NB4 (cell line): ENCODE data around the gene TEX9.
"Not testable (repeated sequence)": the region's sequence is repeated elsewhere in the genome, so short reads cannot be mapped to it uniquely, and the experiment has no call there.

Experiments used
- DNase-seq: peaks from one replicate; pipeline ENCODE4 v3.0.0; 2010; ENCODE audit warnings: low read depth
- H3K4me3 ChIP-seq: one replicate; pipeline ENCODE4 v1.5.1; 2011; ENCODE audit warnings: mild to moderate bottlenecking, low read depth, low read length, moderate library complexity
- MYC ChIP-seq: IDR thresholded peaks from 2 replicates; pipeline ENCODE4 v1.6.1; 2011; ENCODE audit warnings: low read depth, low read length
- POLR2A ChIP-seq: IDR thresholded peaks from 2 replicates; pipeline ENCODE4 v1.6.1; 2011; ENCODE audit warnings: mild to moderate bottlenecking; ENCODE audit not compliant: insufficient read length; ENCODE audit errors: extremely low read depth
- TF ChIP-seq, protein P1 (sequence below): IDR thresholded peaks from 2 replicates; pipeline ENCODE4 v1.6.1; 2011; ENCODE audit warnings: low read depth, low read length
- TF ChIP-seq, protein P2 (sequence below): IDR thresholded peaks from one replicate; pipeline ENCODE4 v1.5.1; 2012; ENCODE audit warnings: low read depth, low read length

TEX9 gene

DNA sequence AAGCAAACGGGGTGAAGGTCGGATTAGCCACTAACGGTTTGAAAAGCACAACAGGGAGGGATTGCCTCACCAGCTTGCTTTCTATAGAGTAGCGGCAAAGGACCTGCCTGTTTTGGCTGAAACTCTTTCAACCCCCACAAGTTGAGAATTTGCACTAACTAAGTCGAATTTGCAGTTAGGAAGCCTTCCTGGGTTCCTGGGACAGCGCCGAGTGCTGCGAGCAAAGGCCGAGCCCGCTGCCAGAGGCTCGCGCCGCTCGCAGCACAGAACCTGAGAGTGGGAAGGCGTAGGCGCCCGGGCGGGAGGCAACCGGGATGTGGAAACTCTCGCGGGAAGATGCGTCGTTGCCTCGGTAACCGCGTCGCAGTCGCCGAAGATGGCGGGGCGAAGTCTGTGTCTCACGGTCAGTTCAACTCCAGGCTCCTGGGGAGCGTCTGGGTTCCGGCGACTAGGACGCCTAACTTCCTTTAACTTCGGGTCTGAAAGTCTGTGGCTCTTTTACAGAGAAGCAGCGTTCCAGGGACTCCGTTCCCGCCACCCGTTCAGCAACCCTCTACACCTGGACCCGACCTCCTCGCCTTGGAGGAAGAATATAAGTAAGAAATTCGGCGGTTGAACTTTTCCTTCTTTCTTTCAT, at the start of gene TEX9:
Gene TEX9, plus strand, starts transcription at position 352 of the 637 bp plus-strand sequence. Its CDS starts 25 bp downstream, at position 377.
- DNase-seq, result peak; percentile 83
- H3K4me3 ChIP-seq, result peak within 1 kb of the TSS; percentile 81
- TF ChIP-seq MYC, result no peak
- TF ChIP-seq, protein P1, sequence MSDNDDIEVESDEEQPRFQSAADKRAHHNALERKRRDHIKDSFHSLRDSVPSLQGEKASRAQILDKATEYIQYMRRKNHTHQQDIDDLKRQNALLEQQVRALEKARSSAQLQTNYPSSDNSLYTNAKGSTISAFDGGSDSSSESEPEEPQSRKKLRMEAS, result no peak
- TF ChIP-seq, protein P2, sequence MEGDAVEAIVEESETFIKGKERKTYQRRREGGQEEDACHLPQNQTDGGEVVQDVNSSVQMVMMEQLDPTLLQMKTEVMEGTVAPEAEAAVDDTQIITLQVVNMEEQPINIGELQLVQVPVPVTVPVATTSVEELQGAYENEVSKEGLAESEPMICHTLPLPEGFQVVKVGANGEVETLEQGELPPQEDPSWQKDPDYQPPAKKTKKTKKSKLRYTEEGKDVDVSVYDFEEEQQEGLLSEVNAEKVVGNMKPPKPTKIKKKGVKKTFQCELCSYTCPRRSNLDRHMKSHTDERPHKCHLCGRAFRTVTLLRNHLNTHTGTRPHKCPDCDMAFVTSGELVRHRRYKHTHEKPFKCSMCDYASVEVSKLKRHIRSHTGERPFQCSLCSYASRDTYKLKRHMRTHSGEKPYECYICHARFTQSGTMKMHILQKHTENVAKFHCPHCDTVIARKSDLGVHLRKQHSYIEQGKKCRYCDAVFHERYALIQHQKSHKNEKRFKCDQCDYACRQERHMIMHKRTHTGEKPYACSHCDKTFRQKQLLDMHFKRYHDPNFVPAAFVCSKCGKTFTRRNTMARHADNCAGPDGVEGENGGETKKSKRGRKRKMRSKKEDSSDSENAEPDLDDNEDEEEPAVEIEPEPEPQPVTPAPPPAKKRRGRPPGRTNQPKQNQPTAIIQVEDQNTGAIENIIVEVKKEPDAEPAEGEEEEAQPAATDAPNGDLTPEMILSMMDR, result no peak

DNA sequence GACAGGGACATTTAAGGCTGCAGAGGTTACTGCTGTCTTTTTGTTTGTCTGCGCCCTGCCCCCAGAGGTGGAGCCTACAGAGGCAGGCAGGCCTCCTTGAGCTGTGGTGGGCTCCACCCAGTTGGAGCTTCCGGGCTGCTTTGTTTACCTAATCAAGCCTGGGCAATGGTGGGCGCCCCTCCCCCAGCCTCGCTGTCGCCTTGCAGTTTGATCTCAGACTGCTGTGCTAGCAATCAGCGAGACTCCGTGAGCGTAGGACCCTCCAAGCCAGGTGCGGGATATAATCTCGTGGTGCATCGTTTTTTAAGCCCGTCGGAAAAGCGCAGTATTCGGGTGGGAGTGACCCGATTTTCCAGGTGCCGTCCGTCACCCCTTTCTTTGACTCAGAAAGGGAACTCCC, 48.7 kb upstream of the TEX9 start:
- H3K4me3 ChIP-seq, DNase-seq: not testable (repeated sequence)

DNA sequence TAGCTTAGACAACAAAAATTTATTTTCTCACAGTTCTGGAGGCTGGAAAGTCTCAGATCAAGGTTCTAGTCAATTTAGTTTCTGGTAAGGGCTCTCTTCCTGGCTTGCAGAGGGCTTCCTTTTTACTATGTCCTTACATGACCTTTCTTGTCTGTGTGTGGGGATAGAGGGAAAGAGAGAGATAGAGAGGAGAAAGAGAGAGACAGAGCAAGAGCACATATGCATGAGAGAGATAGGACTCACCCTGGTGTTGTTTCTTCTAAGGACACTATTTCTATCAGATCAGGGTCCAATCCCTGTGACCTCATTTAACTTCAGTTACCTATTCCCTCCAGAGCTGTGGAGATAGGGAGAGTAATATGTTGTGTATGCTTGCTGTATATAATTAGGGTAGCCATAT, 44.9 kb upstream of the TEX9 start:
- H3K4me3 ChIP-seq, result no peak overlapping the region
- no peak for DNase-seq
- TF ChIP-seq POLR2A, result no peak
- TF ChIP-seq, protein P1, result no peak
- TF ChIP-seq MYC, result no peak
- TF ChIP-seq, protein P2, result no peak

DNA sequence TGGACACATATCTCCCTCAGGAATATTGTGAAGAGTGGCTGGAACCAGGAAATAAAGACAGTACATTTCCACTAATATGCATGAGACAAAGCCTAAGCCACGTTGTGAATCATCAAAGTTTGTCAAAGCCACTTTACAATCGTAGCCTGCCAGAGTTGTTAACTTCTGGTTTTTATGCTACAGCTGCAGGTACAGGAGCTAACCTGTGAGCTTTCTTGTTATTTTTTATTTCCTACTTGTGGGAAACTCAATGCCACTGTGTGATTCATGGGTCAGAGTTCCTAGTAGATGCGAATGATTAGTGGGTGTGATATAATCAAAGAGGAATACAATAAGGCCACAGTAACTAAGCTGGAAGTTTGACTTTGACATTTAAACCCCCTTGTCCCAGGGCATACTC, 44.4 kb upstream of the TEX9 start:
- no peak for DNase-seq

DNA sequence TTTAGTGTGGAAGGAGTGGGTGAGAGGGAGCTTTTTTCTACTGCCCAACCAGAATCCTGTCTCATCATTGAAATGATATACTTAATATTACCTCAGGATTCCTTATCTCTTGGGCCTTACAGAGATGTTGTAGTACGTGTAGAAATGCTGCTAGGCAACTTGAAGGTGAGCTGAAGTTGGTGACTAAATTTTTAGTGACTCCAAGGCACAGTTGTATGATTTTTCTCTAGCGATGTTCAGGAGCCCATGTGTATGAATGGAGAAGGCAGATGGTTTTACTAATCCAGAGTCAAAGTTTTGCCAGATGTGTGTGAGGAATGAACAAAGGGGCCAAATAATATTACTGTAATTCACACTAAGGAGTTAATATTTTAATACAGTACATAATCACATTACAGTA, 42.8 kb upstream of the TEX9 start:
- no peak for DNase-seq
- TF ChIP-seq, protein P2, result no peak
- TF ChIP-seq, protein P1, result no peak
- no peak for TF ChIP-seq MYC
- no peak for TF ChIP-seq POLR2A
- H3K4me3 ChIP-seq, result no peak overlapping the region

More for the DNA sequence above, 44.4 kb upstream of the TEX9 start:
- H3K4me3 ChIP-seq, result no peak overlapping the region
- TF ChIP-seq, protein P2, result no peak
- TF ChIP-seq MYC, result no peak
- TF ChIP-seq, protein P1, result no peak
- no peak for TF ChIP-seq POLR2A

DNA sequence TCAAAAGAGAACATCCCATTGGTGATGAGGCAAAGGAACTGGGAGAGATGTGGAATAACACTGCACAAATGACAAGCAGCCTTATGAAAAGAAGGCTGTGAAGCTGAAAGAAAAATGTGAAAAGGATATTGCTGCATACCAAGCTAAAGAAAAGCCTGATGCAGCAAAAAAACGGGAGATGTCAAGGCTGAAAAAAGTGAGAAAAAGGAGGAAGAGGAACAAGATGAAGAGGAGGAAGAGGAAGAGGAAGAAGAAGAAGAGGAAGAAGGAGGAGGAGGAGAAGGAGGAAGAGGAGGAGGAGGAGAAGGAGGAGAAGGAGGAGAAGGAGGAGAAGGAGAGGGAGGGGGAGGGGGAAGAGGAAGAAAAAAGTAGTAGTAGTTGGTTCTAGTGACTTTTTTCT, 41.8 kb upstream of the TEX9 start:
- DNase-seq, result no peak
- H3K4me3 ChIP-seq, result no peak overlapping the region

More for the DNA sequence above, 41.8 kb upstream of the TEX9 start:
- TF ChIP-seq, protein P2, result no peak
- no peak for TF ChIP-seq MYC
- TF ChIP-seq, protein P1, result no peak
- TF ChIP-seq POLR2A, result no peak
